Choroid plexus epithelial cell (primary cell): ENCODE data around the gene CAMSAP3.
A peak's percentile ranks its signal among the peaks of the same experiment; 100 is the strongest.
"Not testable (repeated sequence)": the region's sequence is repeated elsewhere in the genome, so short reads cannot be mapped to it uniquely, and the experiment has no call there.

Source experiments
- DNase-seq: peaks from one replicate; pipeline ENCODE4 v3.0.0-alpha.2; 2010; ENCODE audit warnings: low read depth
- H3K4me3 ChIP-seq: 2 replicates; pipeline ENCODE4 v1.5.1; 2011; ENCODE audit warnings: low read depth, mild to moderate bottlenecking, control low read depth, low read length, moderate library complexity
- TF ChIP-seq, protein P1 (sequence below): conservative IDR thresholded peaks from 2 replicates; pipeline ENCODE4 v1.5.1; 2011; ENCODE audit warnings: low read depth, mild to moderate bottlenecking, control low read depth, inconsistent platforms, low read length, moderate library complexity

CAMSAP3 gene

GRCh38 chr19:7560255-7560654 is 35.4 kb upstream of the CAMSAP3 start:
- TF ChIP-seq, protein P1, sequence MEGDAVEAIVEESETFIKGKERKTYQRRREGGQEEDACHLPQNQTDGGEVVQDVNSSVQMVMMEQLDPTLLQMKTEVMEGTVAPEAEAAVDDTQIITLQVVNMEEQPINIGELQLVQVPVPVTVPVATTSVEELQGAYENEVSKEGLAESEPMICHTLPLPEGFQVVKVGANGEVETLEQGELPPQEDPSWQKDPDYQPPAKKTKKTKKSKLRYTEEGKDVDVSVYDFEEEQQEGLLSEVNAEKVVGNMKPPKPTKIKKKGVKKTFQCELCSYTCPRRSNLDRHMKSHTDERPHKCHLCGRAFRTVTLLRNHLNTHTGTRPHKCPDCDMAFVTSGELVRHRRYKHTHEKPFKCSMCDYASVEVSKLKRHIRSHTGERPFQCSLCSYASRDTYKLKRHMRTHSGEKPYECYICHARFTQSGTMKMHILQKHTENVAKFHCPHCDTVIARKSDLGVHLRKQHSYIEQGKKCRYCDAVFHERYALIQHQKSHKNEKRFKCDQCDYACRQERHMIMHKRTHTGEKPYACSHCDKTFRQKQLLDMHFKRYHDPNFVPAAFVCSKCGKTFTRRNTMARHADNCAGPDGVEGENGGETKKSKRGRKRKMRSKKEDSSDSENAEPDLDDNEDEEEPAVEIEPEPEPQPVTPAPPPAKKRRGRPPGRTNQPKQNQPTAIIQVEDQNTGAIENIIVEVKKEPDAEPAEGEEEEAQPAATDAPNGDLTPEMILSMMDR: no peak
- DNase-seq: no peak
- no peak overlapping the region for H3K4me3 ChIP-seq

GRCh38 chr19:7561325-7561724 is 34.3 kb upstream of the CAMSAP3 start:
- DNase-seq: no peak
- TF ChIP-seq, protein P1: no peak
- no peak overlapping the region for H3K4me3 ChIP-seq

GRCh38 chr19:7562646-7563393 is 32.8 kb upstream of the CAMSAP3 start:
- no peak overlapping the region for H3K4me3 ChIP-seq
- TF ChIP-seq, protein P1: no peak
- no peak for DNase-seq

GRCh38 chr19:7564866-7565265 is 30.8 kb upstream of the CAMSAP3 start:
- H3K4me3 ChIP-seq: no peak overlapping the region
- TF ChIP-seq, protein P1: no peak
- DNase-seq: no peak

GRCh38 chr19:7565332-7565731 is 30.3 kb upstream of the CAMSAP3 start:
- TF ChIP-seq, protein P1: no peak
- DNase-seq: no peak
- H3K4me3 ChIP-seq: no peak overlapping the region

DNA sequence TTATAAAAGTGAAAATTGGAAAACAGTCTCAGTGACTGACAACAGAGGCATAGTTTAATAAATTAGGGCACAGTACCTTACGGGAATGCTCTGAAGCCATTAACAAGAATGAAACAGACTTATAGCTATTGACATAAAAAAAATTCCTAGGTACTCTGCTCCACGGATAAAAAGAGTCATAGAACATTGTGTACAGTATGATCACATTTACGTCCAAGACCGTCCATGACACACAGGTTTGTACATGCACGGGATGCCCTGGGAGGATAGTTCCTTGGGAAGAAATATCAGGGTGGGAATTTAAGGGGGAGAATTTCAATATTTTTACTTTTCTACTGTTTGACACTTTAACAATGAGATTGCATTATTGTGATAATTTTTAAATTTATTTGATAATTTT is 24.9 kb upstream of the CAMSAP3 start:
- no peak for DNase-seq
- TF ChIP-seq, protein P1: no peak
- H3K4me3 ChIP-seq: no peak overlapping the region

DNA sequence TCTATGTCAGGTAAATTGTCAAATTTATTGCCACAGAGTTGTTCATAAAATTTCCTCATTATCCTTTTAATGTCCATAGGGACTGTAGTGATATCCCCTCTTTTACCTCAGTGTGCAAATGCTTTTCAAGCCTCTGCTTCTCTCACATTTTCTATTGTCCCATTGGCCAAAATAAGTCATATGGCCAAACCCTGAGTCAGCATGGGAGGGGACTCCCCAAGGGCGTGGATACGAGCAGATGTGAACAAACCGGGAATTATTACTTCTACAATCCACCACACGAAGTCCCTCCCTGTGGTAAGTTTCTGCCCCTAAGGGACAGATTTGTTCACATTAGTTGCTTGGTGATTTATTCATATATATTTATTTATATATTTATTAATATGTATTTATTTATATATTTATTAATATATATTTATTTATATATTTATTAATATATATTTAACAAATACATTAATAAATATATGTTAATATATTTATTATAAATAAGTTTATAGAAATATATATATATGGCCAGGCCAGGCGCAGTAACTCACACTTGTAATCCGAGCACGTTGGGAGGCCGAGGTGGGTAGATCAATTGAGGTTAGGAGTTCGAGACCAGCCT is 20.1 kb upstream of the CAMSAP3 start:
- H3K4me3 ChIP-seq: no peak overlapping the region
- TF ChIP-seq, protein P1: no peak
- DNase-seq: peak; percentile 21

- not testable (repeated sequence) for DNase-seq, H3K4me3 ChIP-seq
Measured at GRCh38 chr19:7577422-7577821, 18.2 kb upstream of the CAMSAP3 start.
